K562 (cell line): ENCODE data around the gene KRTAP21-2. TPM values are rescaled to one million over a fixed set of nuclear protein-coding genes. Genes with fewer than 3 reads are reported as not detected.

Source experiments
- CBX2 ChIP-seq: fragments of 200-600 bp; sonication (generic); IDR thresholded peaks from one replicate; pipeline ENCODE4 v1.6.1; 2012; ENCODE audit warnings: mild to moderate bottlenecking, low read length, inconsistent platforms; ENCODE audit not compliant: insufficient read depth, poor library complexity, severe bottlenecking
- HNRNPH1 ChIP-seq: fragments of 200-400 bp; formaldehyde crosslinking; optimal IDR thresholded peaks from 2 replicates; pipeline ENCODE3; 2017; ENCODE audit warnings: low read depth, mild to moderate bottlenecking, low read length, moderate library complexity
- NFIC ChIP-seq: fragments of 450-650 bp; IDR thresholded peaks from 2 replicates; pipeline ENCODE4 v1.6.1; 2017; ENCODE audit warnings: mild to moderate bottlenecking, inconsistent platforms
- SMARCC2 ChIP-seq: fragments of 450-650 bp; IDR thresholded peaks from 2 replicates; pipeline ENCODE4 v1.6.1; 2017; ENCODE audit warnings: antibody characterized with exemption, moderate library complexity, mild to moderate bottlenecking, low read depth
- ZFP36 ChIP-seq: fragments of 150-350 bp; IDR thresholded peaks from 2 replicates; pipeline ENCODE4 v1.6.1; 2018; ENCODE audit warnings: low read length, low read depth; ENCODE audit not compliant: partially characterized antibody
- ZKSCAN1 ChIP-seq: fragments of 150-350 bp; IDR thresholded peaks from 2 replicates; pipeline ENCODE4 v1.6.1; 2016; ENCODE audit warnings: low read depth, low read length
- polyA plus RNA-seq, 8 experiments: library from polyadenylated mRNA; depleted of rRNA in 4 of 8; stranded (reverse) in 5 of 8; unstranded in 3 of 8; fragments of >200 nt; fragmentation: Nextera tagmentation in 2 of 8; fragmentation: Illumina TruSeq in 1 of 8; extraction: Ambion mirVana in 2 of 8; extraction: Trizol in 1 of 8; gene quantifications; 2 replicates each; pipeline versions ENCODE4 v1.2.1 to v1.2.3, GENCODE V29; 2011 to 2014; ENCODE audit warnings: inconsistent platforms in 1 of 8, missing spikeins in 1 of 8
- total RNA-seq, 7 experiments: library from RNA; depleted of rRNA in 6 of 7; stranded (reverse); fragments of >200 nt in 6 of 7; fragmentation: Illumina TruSeq in 2 of 7; extraction: Trizol in 2 of 7; gene quantifications; 2 replicates each; pipeline versions ENCODE4 v1.2.1 to v1.2.3, GENCODE V29; 2011 to 2021; ENCODE audit warnings: low replicate concordance in 1 of 7
- TF ChIP-seq, protein P1 (sequence below): fragments of 450-650 bp; formaldehyde crosslinking; IDR thresholded peaks from 2 replicates; pipeline ENCODE4 v1.4.0; 2020; ENCODE audit warnings: mild to moderate bottlenecking, moderate library complexity
- TF ChIP-seq, protein P2 (sequence below): fragments of 450-650 bp; IDR thresholded peaks from 2 replicates; pipeline ENCODE4 v1.6.1; 2017; ENCODE audit warnings: antibody characterized with exemption
- TF ChIP-seq, protein P3 (sequence below): sonication (generic); formaldehyde crosslinking; IDR thresholded peaks from 2 replicates; pipeline ENCODE4 v1.8.1; 2023; ENCODE audit warnings: mild to moderate bottlenecking, missing genetic modification reagents, moderate library complexity
- TF ChIP-seq, protein P4 (sequence below): sonication (generic); formaldehyde crosslinking; IDR thresholded peaks from 2 replicates; pipeline ENCODE4 v1.8.1; 2022; ENCODE audit warnings: missing genetic modification reagents
- TF ChIP-seq, protein P5 (sequence below): fragments of 450-650 bp; IDR thresholded peaks from 2 replicates; pipeline ENCODE4 v1.6.1; 2016; ENCODE audit warnings: borderline replicate concordance

The KRTAP21-2 gene
- total and polyA plus RNA-seq, 9 of the 15 experiments (the other 6 are each of a cell fraction or from before 2014, with no cell fraction given), result not detected

DNA sequence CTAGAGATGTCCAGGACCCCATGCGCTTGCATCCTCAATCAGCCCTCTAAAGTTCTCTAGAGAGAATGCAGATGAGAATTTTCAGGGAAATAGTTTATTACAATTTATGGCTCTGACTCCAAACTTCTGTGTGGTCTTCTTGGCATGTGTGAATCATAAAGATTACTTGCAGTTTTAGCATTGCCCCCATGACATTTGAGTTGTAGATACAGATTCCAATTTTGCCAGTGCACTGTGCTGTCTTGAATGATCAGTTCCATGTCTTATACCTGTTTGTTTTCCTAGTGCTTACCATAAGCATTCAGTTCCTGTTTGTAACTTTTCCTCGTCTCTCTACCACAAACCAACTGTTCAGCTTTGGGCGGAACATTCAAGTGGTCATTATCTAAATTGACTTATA is 33.3 kb downstream of the KRTAP21-2 start (continued):
- TF ChIP-seq, protein P1, sequence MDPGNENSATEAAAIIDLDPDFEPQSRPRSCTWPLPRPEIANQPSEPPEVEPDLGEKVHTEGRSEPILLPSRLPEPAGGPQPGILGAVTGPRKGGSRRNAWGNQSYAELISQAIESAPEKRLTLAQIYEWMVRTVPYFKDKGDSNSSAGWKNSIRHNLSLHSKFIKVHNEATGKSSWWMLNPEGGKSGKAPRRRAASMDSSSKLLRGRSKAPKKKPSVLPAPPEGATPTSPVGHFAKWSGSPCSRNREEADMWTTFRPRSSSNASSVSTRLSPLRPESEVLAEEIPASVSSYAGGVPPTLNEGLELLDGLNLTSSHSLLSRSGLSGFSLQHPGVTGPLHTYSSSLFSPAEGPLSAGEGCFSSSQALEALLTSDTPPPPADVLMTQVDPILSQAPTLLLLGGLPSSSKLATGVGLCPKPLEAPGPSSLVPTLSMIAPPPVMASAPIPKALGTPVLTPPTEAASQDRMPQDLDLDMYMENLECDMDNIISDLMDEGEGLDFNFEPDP (CRISPR knock-in tag), result no peak
- TF ChIP-seq, protein P2, sequence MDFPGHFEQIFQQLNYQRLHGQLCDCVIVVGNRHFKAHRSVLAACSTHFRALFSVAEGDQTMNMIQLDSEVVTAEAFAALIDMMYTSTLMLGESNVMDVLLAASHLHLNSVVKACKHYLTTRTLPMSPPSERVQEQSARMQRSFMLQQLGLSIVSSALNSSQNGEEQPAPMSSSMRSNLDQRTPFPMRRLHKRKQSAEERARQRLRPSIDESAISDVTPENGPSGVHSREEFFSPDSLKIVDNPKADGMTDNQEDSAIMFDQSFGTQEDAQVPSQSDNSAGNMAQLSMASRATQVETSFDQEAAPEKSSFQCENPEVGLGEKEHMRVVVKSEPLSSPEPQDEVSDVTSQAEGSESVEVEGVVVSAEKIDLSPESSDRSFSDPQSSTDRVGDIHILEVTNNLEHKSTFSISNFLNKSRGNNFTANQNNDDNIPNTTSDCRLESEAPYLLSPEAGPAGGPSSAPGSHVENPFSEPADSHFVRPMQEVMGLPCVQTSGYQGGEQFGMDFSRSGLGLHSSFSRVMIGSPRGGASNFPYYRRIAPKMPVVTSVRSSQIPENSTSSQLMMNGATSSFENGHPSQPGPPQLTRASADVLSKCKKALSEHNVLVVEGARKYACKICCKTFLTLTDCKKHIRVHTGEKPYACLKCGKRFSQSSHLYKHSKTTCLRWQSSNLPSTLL, result no peak
- TF ChIP-seq, protein P3, sequence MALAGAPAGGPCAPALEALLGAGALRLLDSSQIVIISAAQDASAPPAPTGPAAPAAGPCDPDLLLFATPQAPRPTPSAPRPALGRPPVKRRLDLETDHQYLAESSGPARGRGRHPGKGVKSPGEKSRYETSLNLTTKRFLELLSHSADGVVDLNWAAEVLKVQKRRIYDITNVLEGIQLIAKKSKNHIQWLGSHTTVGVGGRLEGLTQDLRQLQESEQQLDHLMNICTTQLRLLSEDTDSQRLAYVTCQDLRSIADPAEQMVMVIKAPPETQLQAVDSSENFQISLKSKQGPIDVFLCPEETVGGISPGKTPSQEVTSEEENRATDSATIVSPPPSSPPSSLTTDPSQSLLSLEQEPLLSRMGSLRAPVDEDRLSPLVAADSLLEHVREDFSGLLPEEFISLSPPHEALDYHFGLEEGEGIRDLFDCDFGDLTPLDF (CRISPR knock-in tag), result no peak
- TF ChIP-seq, protein P4, sequence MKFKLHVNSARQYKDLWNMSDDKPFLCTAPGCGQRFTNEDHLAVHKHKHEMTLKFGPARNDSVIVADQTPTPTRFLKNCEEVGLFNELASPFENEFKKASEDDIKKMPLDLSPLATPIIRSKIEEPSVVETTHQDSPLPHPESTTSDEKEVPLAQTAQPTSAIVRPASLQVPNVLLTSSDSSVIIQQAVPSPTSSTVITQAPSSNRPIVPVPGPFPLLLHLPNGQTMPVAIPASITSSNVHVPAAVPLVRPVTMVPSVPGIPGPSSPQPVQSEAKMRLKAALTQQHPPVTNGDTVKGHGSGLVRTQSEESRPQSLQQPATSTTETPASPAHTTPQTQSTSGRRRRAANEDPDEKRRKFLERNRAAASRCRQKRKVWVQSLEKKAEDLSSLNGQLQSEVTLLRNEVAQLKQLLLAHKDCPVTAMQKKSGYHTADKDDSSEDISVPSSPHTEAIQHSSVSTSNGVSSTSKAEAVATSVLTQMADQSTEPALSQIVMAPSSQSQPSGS (CRISPR knock-in tag), result no peak
- TF ChIP-seq ZKSCAN1 (no peak), CBX2 (no peak), ZFP36 (no peak), SMARCC2 (no peak), HNRNPH1 (no peak), NFIC (no peak)
- TF ChIP-seq, protein P5, sequence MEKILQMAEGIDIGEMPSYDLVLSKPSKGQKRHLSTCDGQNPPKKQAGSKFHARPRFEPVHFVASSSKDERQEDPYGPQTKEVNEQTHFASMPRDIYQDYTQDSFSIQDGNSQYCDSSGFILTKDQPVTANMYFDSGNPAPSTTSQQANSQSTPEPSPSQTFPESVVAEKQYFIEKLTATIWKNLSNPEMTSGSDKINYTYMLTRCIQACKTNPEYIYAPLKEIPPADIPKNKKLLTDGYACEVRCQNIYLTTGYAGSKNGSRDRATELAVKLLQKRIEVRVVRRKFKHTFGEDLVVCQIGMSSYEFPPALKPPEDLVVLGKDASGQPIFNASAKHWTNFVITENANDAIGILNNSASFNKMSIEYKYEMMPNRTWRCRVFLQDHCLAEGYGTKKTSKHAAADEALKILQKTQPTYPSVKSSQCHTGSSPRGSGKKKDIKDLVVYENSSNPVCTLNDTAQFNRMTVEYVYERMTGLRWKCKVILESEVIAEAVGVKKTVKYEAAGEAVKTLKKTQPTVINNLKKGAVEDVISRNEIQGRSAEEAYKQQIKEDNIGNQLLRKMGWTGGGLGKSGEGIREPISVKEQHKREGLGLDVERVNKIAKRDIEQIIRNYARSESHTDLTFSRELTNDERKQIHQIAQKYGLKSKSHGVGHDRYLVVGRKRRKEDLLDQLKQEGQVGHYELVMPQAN, result no peak
